ENCODE data around the gene CELSR1. TPM values are rescaled to one million over a fixed set of nuclear protein-coding genes. Genes with fewer than 3 reads are reported as not detected.
A peak's percentile ranks its signal among the peaks of the same experiment; 100 is the strongest.

CELSR1 gene
- total RNA-seq, 2 donors from 2014 or later, result 0.14 to 0.45 TPM

GRCh38 chr22:46392137-46392844 lies 145.1 kb downstream of the CELSR1 start:
- H3K4me3 Mint-ChIP-seq, result no peak overlapping the region
- ATAC-seq (no peak), DNase-seq (ENCODE audit: low spot score) (no peak)
- peaks cover 0 to 14% of the 10 kb centered on the region in 2 donors for H3K27me3 Mint-ChIP-seq
- no peaks in the 10 kb centered on the region for H3K9me3 Mint-ChIP-seq
- H3K36me3 Mint-ChIP-seq, result no peaks in the 10 kb centered on the region
- H3K4me1 Mint-ChIP-seq (ENCODE audit: low read depth in 2 of 2), result peaks cover 0 to 4% of the 10 kb centered on the region in 2 donors
- H3K27ac Mint-ChIP-seq, result no peak overlapping the region

GRCh38 chr22:46391486-46392136 lies 145.8 kb downstream of the CELSR1 start:
- no peaks in the 10 kb centered on the region for H3K9me3 Mint-ChIP-seq
- no peak overlapping the region for H3K27ac Mint-ChIP-seq
- ATAC-seq (no peak), DNase-seq (ENCODE audit: low spot score) (no peak)
- H3K4me3 Mint-ChIP-seq, result no peak overlapping the region
- H3K4me1 Mint-ChIP-seq (ENCODE audit: low read depth in 2 of 2), result peaks cover 0 to 4% of the 10 kb centered on the region in 2 donors
- peaks cover 0 to 12% of the 10 kb centered on the region in 2 donors for H3K27me3 Mint-ChIP-seq
- no peaks in the 10 kb centered on the region for H3K36me3 Mint-ChIP-seq

- ATAC-seq (no peak), DNase-seq (ENCODE audit: low spot score) (no peak)
- Mint-ChIP-seq H3K9me3 (no peaks in the 10 kb centered on the region), H3K27ac (no peak overlapping the region), H3K4me1 (ENCODE audit: low read depth in 2 of 2) (peaks cover 0 to 4% of the 10 kb centered on the region in 2 donors), H3K27me3 (peaks cover 0 to 10% of the 10 kb centered on the region in 2 donors), H3K36me3 (no peaks in the 10 kb centered on the region), H3K4me3 (no peak overlapping the region)
These were observed 146.6 kb downstream of the CELSR1 start for GRCh38 chr22:46390652-46391301.

- Mint-ChIP-seq H3K27me3 (peaks cover 0 to 10% of the 10 kb centered on the region in 2 donors), H3K9me3 (no peaks in the 10 kb centered on the region), H3K36me3 (no peaks in the 10 kb centered on the region), H3K4me1 (ENCODE audit: low read depth in 2 of 2) (peaks cover 0 to 4% of the 10 kb centered on the region in 2 donors), H3K27ac (no peak overlapping the region), H3K4me3 (no peak overlapping the region)
- DNase-seq (ENCODE audit: low spot score) (no peak), ATAC-seq (no peak)
These were observed 147.2 kb downstream of the CELSR1 start for GRCh38 chr22:46390105-46390651.

GRCh38 chr22:46389081-46389480 lies 148.3 kb downstream of the CELSR1 start:
- no peaks in the 10 kb centered on the region for H3K36me3 Mint-ChIP-seq
- H3K4me1 Mint-ChIP-seq (ENCODE audit: low read depth in 2 of 2), result peaks cover 0 to 4% of the 10 kb centered on the region in 2 donors
- no peak overlapping the region for H3K27ac Mint-ChIP-seq
- H3K27me3 Mint-ChIP-seq, result peaks cover 0 to 10% of the 10 kb centered on the region in 2 donors
- no peaks in the 10 kb centered on the region for H3K9me3 Mint-ChIP-seq
- DNase-seq (ENCODE audit: low spot score), result no peak
- no peak overlapping the region for H3K4me3 Mint-ChIP-seq
- no peak for ATAC-seq

- H3K27me3 Mint-ChIP-seq, result peaks cover 0 to 6% of the 10 kb centered on the region in 2 donors
- H3K4me3 Mint-ChIP-seq, result no peak overlapping the region
- DNase-seq (ENCODE audit: low spot score), result no peak
- no peaks in the 10 kb centered on the region for H3K36me3 Mint-ChIP-seq
- H3K4me1 Mint-ChIP-seq (ENCODE audit: low read depth in 2 of 2), result no peaks in the 10 kb centered on the region
- ATAC-seq, result no peak
- H3K9me3 Mint-ChIP-seq, result no peaks in the 10 kb centered on the region
- no peak overlapping the region for H3K27ac Mint-ChIP-seq
These were observed 148.8 kb downstream of the CELSR1 start for GRCh38 chr22:46388647-46389046.

- Mint-ChIP-seq H3K4me1 (ENCODE audit: low read depth in 2 of 2) (no peaks in the 10 kb centered on the region), H3K27me3 (peaks cover 0 to 6% of the 10 kb centered on the region in 2 donors), H3K36me3 (no peaks in the 10 kb centered on the region), H3K4me3 (no peak overlapping the region), H3K27ac (no peak overlapping the region), H3K9me3 (no peaks in the 10 kb centered on the region)
- DNase-seq (ENCODE audit: low spot score), result no peak
- no peak for ATAC-seq
These were observed 149.7 kb downstream of the CELSR1 start for GRCh38 chr22:46387748-46388147.

- ATAC-seq, result peak in 1 of 2 donors; percentile 41
- Mint-ChIP-seq H3K36me3 (no peaks in the 10 kb centered on the region), H3K4me3 (no peak overlapping the region), H3K4me1 (ENCODE audit: low read depth in 2 of 2) (no peaks in the 10 kb centered on the region), H3K9me3 (no peaks in the 10 kb centered on the region), H3K27me3 (peaks cover 0 to 6% of the 10 kb centered on the region in 2 donors), H3K27ac (no peak overlapping the region)
- no peak for DNase-seq (ENCODE audit: low spot score)
These were observed 151.1 kb downstream of the CELSR1 start for GRCh38 chr22:46386312-46386711.

- DNase-seq (ENCODE audit: low spot score) (no peak), ATAC-seq (no peak)
- H3K36me3 Mint-ChIP-seq, result no peaks in the 10 kb centered on the region
- H3K4me3 Mint-ChIP-seq, result no peak overlapping the region
- peaks cover 4 to 22% of the 10 kb centered on the region in 2 donors for H3K4me1 Mint-ChIP-seq (ENCODE audit: low read depth in 2 of 2)
- H3K27me3 Mint-ChIP-seq, result peaks cover 0 to 3% of the 10 kb centered on the region in 2 donors
- no peaks in the 10 kb centered on the region for H3K9me3 Mint-ChIP-seq
- no peak overlapping the region for H3K27ac Mint-ChIP-seq
These were observed 154.9 kb downstream of the CELSR1 start for GRCh38 chr22:46382524-46382923.

GRCh38 chr22:46381731-46382130 lies 155.7 kb downstream of the CELSR1 start:
- Mint-ChIP-seq H3K9me3 (no peaks in the 10 kb centered on the region), H3K4me3 (no peak overlapping the region), H3K36me3 (no peaks in the 10 kb centered on the region), H3K4me1 (ENCODE audit: low read depth in 2 of 2) (peaks cover 4 to 27% of the 10 kb centered on the region in 2 donors), H3K27me3 (peaks cover 0 to 4% of the 10 kb centered on the region in 2 donors), H3K27ac (no peak overlapping the region)
- DNase-seq (ENCODE audit: low spot score) (peak; percentile 53), ATAC-seq (no peak)

GRCh38 chr22:46381142-46381541 lies 156.3 kb downstream of the CELSR1 start:
- H3K36me3 Mint-ChIP-seq, result peaks cover under 1% of the 10 kb centered on the region
- peaks cover 4 to 27% of the 10 kb centered on the region in 2 donors for H3K4me1 Mint-ChIP-seq (ENCODE audit: low read depth in 2 of 2)
- H3K27ac Mint-ChIP-seq, result peak overlapping the region in 1 of 2 donors; percentile 25
- no peaks in the 10 kb centered on the region for H3K9me3 Mint-ChIP-seq
- peak overlapping the region; percentile 23 for H3K4me3 Mint-ChIP-seq
- ATAC-seq (no peak), DNase-seq (ENCODE audit: low spot score) (no peak)
- peaks cover 0 to 7% of the 10 kb centered on the region in 2 donors for H3K27me3 Mint-ChIP-seq

- Mint-ChIP-seq H3K27ac (peak overlapping the region in 1 of 2 donors; percentile 25), H3K36me3 (peaks cover 6% of the 10 kb centered on the region), H3K4me1 (ENCODE audit: low read depth in 2 of 2) (peaks cover 4 to 30% of the 10 kb centered on the region in 2 donors)
These were observed 156.8 kb downstream of the CELSR1 start for GRCh38 chr22:46380581-46380980.

GRCh38 chr22:46380069-46380468 lies 157.4 kb downstream of the CELSR1 start:
- H3K9me3 Mint-ChIP-seq, result peaks cover 4% of the 10 kb centered on the region
- H3K4me1 Mint-ChIP-seq (ENCODE audit: low read depth in 2 of 2), result peaks cover 4 to 31% of the 10 kb centered on the region in 2 donors
- H3K36me3 Mint-ChIP-seq, result peaks cover 11% of the 10 kb centered on the region
- H3K4me3 Mint-ChIP-seq, result no peak overlapping the region
- peaks cover 0 to 9% of the 10 kb centered on the region in 2 donors for H3K27me3 Mint-ChIP-seq
- DNase-seq (ENCODE audit: low spot score) (no peak), ATAC-seq (peak in 1 of 2 donors; percentile 40)
- no peak overlapping the region for H3K27ac Mint-ChIP-seq

More at GRCh38 chr22:46380581-46380980, 156.8 kb downstream of the CELSR1 start:
- H3K4me3 Mint-ChIP-seq, result peak overlapping the region; percentile 23
- DNase-seq (ENCODE audit: low spot score) (peak; percentile 25), ATAC-seq (no peak)
- peaks cover 4% of the 10 kb centered on the region for H3K9me3 Mint-ChIP-seq
- peaks cover 0 to 9% of the 10 kb centered on the region in 2 donors for H3K27me3 Mint-ChIP-seq
